Muscle of arm (tissue), 12 donors: ENCODE measurements around the gene WNT3A. TPM values are rescaled to one million over a fixed set of nuclear protein-coding genes. Genes with fewer than 3 reads are reported as not detected.

ENCODE experiments used
- polyA plus RNA-seq, 12 donors: library from polyadenylated mRNA; unstranded; fragments of 120-200 nt; gene quantifications; one replicate each; pipeline ENCODE4 v1.2.1, GENCODE V29; 2013; ENCODE audit not compliant: insufficient read length in 12 of 12

Gene WNT3A
- polyA plus RNA-seq, 12 donors = 0.04 to 2.0 (median 0.38) TPM; not detected in 8

Other genes starting within 250 kb of the WNT3A start
- gene PRSS38, start 191.3 kb upstream of the WNT3A start, polyA plus RNA-seq = not detected
- gene WNT9A, start 59.1 kb upstream of the WNT3A start, polyA plus RNA-seq = 10 to 100 TPM in 2 of 12 donors, 1 to 10 TPM in 9, not detected in 1; 3.5 to 15.2 (median 6.3) TPM
- gene ARF1, start 75.7 kb downstream of the WNT3A start, polyA plus RNA-seq = 100 to 1,000 TPM in 11 of 12 donors, not detected in 1; 213 to 325 (median 249) TPM
- gene C1orf35, start 96.3 kb downstream of the WNT3A start, polyA plus RNA-seq = 10 to 100 TPM in 3 of 12 donors, 1 to 10 TPM in 8, not detected in 1; 6.9 to 26.8 (median 8.6) TPM
- gene MRPL55, start 102.3 kb downstream of the WNT3A start, polyA plus RNA-seq = 10 to 100 TPM in 11 of 12 donors, not detected in 1; 20.2 to 37.7 (median 26.8) TPM
- 100 to 1,000 TPM in 10 of 12 donors, 10 to 100 TPM in 1, not detected in 1; 96.9 to 181 (median 113) TPM for gene GUK1, start 133.3 kb downstream of the WNT3A start, polyA plus RNA-seq
- 1 to 10 TPM in 4 of 12 donors, under 1 TPM in 7, not detected in 1; 0.47 to 6.3 (median 0.82) TPM for gene GJC2, start 142.9 kb downstream of the WNT3A start, polyA plus RNA-seq
- 1 to 10 TPM in 11 of 12 donors, not detected in 1; 3.6 to 9.5 (median 4.2) TPM for gene IBA57, start 158.8 kb downstream of the WNT3A start, polyA plus RNA-seq
- gene OBSCN, start 201.0 kb downstream of the WNT3A start, polyA plus RNA-seq = 100 to 1,000 TPM; 147 to 517 (median 269) TPM